ENCODE data around the gene VSX1.

DNA sequence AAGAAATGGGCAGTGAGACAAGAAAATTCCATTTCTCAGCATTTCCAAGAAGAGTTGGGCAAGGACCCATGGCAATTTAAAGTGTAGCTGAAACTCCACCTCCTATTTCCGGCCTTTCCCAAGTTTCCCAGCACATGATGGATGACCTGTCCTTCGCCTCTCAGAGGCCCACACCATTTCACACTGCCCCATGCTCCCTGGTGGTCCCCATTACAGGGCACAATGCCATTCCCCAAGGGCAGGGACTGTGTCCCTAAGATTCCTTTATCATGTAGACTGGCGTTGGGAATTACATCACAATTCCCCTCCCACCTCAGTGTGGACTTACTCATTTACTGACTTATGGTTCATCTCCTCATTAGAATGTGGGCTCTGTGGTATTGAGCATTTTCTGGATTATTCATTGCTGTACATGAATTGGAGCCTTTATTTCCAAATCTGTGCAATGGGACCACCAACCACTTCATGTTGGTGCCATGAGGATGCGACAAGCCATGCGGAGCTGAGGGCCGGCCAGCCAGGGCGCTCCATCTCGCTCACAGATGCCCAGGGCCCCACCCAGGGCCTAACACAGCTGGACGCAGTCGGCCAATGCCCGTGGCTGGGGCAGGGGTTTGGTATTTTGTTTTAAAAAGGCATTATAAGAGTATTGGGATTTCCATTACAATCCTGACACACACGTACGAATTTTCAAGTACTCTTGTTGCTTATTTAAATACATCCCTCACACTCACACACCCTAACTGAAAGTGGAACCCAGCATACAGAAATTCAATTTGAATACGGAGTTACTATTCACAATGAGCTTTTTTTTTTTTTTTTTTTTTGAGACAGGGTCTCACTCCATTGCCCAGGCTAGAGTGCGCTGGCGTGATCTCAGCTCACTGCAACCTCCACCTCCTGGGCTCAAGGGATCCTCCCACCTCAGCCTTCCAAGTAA is 29.4 kb downstream of the VSX1 start:
- TF ChIP-seq FOXA2 (IDR thresholded peaks at IDR 0.05) (no peak), SP1 (IDR thresholded peaks at IDR 0.05) (peak; percentile 24), GABPA (IDR thresholded peaks at IDR 0.05 in 1 of 2, conservative IDR thresholded peaks at IDR 0.05 in 1 of 2) (no peak), RAD21 (IDR thresholded peaks at IDR 0.05) (no peak), YY1 (IDR thresholded peaks at IDR 0.05) (no peak), JUND (IDR thresholded peaks at IDR 0.05) (no peak), RXRA (IDR thresholded peaks at IDR 0.05) (peak in 1 of 2 donors; percentile 49), HNF4A (conservative IDR thresholded peaks at IDR 0.05) (no peak)
- TF ChIP-seq, protein P1, sequence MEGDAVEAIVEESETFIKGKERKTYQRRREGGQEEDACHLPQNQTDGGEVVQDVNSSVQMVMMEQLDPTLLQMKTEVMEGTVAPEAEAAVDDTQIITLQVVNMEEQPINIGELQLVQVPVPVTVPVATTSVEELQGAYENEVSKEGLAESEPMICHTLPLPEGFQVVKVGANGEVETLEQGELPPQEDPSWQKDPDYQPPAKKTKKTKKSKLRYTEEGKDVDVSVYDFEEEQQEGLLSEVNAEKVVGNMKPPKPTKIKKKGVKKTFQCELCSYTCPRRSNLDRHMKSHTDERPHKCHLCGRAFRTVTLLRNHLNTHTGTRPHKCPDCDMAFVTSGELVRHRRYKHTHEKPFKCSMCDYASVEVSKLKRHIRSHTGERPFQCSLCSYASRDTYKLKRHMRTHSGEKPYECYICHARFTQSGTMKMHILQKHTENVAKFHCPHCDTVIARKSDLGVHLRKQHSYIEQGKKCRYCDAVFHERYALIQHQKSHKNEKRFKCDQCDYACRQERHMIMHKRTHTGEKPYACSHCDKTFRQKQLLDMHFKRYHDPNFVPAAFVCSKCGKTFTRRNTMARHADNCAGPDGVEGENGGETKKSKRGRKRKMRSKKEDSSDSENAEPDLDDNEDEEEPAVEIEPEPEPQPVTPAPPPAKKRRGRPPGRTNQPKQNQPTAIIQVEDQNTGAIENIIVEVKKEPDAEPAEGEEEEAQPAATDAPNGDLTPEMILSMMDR (IDR thresholded peaks at IDR 0.05; ENCODE audit: low read depth, low read length, missing input control), result no peak
- TF ChIP-seq, protein P2, sequence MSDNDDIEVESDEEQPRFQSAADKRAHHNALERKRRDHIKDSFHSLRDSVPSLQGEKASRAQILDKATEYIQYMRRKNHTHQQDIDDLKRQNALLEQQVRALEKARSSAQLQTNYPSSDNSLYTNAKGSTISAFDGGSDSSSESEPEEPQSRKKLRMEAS (IDR thresholded peaks at IDR 0.05), result no peak
- TF ChIP-seq, protein P3, sequence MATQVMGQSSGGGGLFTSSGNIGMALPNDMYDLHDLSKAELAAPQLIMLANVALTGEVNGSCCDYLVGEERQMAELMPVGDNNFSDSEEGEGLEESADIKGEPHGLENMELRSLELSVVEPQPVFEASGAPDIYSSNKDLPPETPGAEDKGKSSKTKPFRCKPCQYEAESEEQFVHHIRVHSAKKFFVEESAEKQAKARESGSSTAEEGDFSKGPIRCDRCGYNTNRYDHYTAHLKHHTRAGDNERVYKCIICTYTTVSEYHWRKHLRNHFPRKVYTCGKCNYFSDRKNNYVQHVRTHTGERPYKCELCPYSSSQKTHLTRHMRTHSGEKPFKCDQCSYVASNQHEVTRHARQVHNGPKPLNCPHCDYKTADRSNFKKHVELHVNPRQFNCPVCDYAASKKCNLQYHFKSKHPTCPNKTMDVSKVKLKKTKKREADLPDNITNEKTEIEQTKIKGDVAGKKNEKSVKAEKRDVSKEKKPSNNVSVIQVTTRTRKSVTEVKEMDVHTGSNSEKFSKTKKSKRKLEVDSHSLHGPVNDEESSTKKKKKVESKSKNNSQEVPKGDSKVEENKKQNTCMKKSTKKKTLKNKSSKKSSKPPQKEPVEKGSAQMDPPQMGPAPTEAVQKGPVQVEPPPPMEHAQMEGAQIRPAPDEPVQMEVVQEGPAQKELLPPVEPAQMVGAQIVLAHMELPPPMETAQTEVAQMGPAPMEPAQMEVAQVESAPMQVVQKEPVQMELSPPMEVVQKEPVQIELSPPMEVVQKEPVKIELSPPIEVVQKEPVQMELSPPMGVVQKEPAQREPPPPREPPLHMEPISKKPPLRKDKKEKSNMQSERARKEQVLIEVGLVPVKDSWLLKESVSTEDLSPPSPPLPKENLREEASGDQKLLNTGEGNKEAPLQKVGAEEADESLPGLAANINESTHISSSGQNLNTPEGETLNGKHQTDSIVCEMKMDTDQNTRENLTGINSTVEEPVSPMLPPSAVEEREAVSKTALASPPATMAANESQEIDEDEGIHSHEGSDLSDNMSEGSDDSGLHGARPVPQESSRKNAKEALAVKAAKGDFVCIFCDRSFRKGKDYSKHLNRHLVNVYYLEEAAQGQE (IDR thresholded peaks at IDR 0.05), result no peak
- TF ChIP-seq, protein P4, sequence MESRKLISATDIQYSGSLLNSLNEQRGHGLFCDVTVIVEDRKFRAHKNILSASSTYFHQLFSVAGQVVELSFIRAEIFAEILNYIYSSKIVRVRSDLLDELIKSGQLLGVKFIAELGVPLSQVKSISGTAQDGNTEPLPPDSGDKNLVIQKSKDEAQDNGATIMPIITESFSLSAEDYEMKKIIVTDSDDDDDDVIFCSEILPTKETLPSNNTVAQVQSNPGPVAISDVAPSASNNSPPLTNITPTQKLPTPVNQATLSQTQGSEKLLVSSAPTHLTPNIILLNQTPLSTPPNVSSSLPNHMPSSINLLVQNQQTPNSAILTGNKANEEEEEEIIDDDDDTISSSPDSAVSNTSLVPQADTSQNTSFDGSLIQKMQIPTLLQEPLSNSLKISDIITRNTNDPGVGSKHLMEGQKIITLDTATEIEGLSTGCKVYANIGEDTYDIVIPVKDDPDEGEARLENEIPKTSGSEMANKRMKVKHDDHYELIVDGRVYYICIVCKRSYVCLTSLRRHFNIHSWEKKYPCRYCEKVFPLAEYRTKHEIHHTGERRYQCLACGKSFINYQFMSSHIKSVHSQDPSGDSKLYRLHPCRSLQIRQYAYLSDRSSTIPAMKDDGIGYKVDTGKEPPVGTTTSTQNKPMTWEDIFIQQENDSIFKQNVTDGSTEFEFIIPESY (IDR thresholded peaks at IDR 0.05), result no peak
